ENCODE data around the gene RAB6A. TPM values are rescaled to one million over a fixed set of nuclear protein-coding genes. Genes with fewer than 3 reads are reported as not detected.

The RAB6A gene
- total RNA-seq, 2 experiments from 2014 or later: 82.1 to 83.8 TPM

Other genes starting within 250 kb of the RAB6A start
- 10 to 100 TPM; 28.9 to 31.2 TPM for gene FAM168A, start 163.0 kb downstream of the RAB6A start, total RNA-seq
- gene PLEKHB1, start 114.5 kb downstream of the RAB6A start, total RNA-seq: 10 to 100 TPM; 12.6 to 13.6 TPM
- gene MRPL48, start 26.8 kb upstream of the RAB6A start, total RNA-seq: 10 to 100 TPM; 50.5 to 50.9 TPM
- gene COA4, start 115.8 kb upstream of the RAB6A start, total RNA-seq: 10 to 100 TPM; 54.4 to 60.6 TPM
- gene PAAF1, start 115.9 kb upstream of the RAB6A start, total RNA-seq: 10 to 100 TPM; 17.0 to 17.2 TPM
- under 1 TPM; 0.15 to 0.31 TPM for gene DNAJB13, start 190.0 kb upstream of the RAB6A start, total RNA-seq
- gene UCP2, start 221.8 kb upstream of the RAB6A start, total RNA-seq: 100 to 1,000 TPM; 326 to 344 TPM
- 1 to 10 TPM; 2.5 to 3.2 TPM for gene UCP3, start 248.0 kb upstream of the RAB6A start, total RNA-seq

Data from activated CD4-positive, alpha-beta T cell treated with anti-CD3 and anti-CD28 coated beads, Interleukin-2, amount 10 ng/mL, durations not matched to agents 7 days and 5 days (primary cell).